Fibroblast of lung (primary cell): ENCODE results near the gene EYS. TPM values are rescaled to one million over a fixed set of nuclear protein-coding genes. Genes with fewer than 3 reads are reported as not detected.

Experiments used
- DNase-seq, 2 donors: peaks; one replicate each; pipeline versions ENCODE4 v3.0.0 to v3.0.0-alpha.2; 2010; ENCODE audit warnings: low read depth in 2 of 2
- H2AFZ ChIP-seq: 2 replicates; pipeline ENCODE4 v1.5.1; 2012; ENCODE audit warnings: low read length, control low read depth, inconsistent platforms
- H3K27ac ChIP-seq: 2 replicates; pipeline ENCODE4 v1.5.1; 2011; ENCODE audit warnings: low read length, control low read depth; ENCODE audit not compliant: insufficient read depth
- H3K27me3 ChIP-seq: 2 replicates; pipeline ENCODE4 v1.5.1; 2011; ENCODE audit warnings: mild to moderate bottlenecking, low read length; ENCODE audit not compliant: control insufficient read depth, insufficient read depth
- H3K36me3 ChIP-seq: 2 replicates; pipeline ENCODE4 v1.5.1; 2011; ENCODE audit warnings: low read length; ENCODE audit not compliant: control insufficient read depth, insufficient read depth
- H3K4me1 ChIP-seq: 2 replicates; pipeline ENCODE4 v1.5.1; 2011; ENCODE audit warnings: low read length; ENCODE audit not compliant: control insufficient read depth, insufficient read depth; ENCODE audit errors: extremely low read depth
- H3K4me2 ChIP-seq: 2 replicates; pipeline ENCODE4 v1.5.1; 2011; ENCODE audit warnings: low read length, control low read depth; ENCODE audit not compliant: insufficient read depth; ENCODE audit errors: extremely low read depth
- H3K4me3 ChIP-seq, 4 experiments: fragments of 200-600 bp in 1 of 4; sonication (generic) in 1 of 4; replicated peaks in 1 of 4; 2 replicates each; pipeline ENCODE4 v1.5.1; 2011 to 2016; ENCODE audit warnings: low read length in 4 of 4, low read depth in 3 of 4, mild to moderate bottlenecking in 3 of 4, control low read depth in 2 of 4, inconsistent platforms in 1 of 4, mixed read lengths in 1 of 4; ENCODE audit not compliant: insufficient read depth in 1 of 4; ENCODE audit errors: control extremely low read depth in 1 of 4
- H3K79me2 ChIP-seq: 2 replicates; pipeline ENCODE4 v1.5.1; 2012; ENCODE audit warnings: mild to moderate bottlenecking, low read length, inconsistent platforms; ENCODE audit not compliant: control insufficient read depth, insufficient read depth
- H3K9ac ChIP-seq: 2 replicates; pipeline ENCODE4 v1.5.1; 2011; ENCODE audit warnings: mild to moderate bottlenecking, low read length, control low read depth; ENCODE audit not compliant: insufficient read depth
- H3K9me3 ChIP-seq: 2 replicates; pipeline ENCODE4 v1.5.1; 2012; ENCODE audit warnings: low read depth, low read length; ENCODE audit not compliant: control insufficient read depth, insufficient read depth
- H4K20me1 ChIP-seq: 2 replicates; pipeline ENCODE4 v1.5.1; 2011; ENCODE audit warnings: low read length; ENCODE audit not compliant: control insufficient read depth, insufficient read depth; ENCODE audit errors: extremely low read depth
- CTCF ChIP-seq, 2 donors: IDR thresholded peaks in 1 of 2; conservative IDR thresholded peaks in 1 of 2; 1 replicate in 1 of 2; 2 replicates in 1 of 2; pipeline ENCODE4 v1.5.1; 2011 to 2012; ENCODE audit warnings: low read length in 2 of 2, control low read depth in 1 of 2, inconsistent platforms in 1 of 2, low read depth in 1 of 2, mild to moderate bottlenecking in 1 of 2
- EZH2 ChIP-seq: IDR thresholded peaks from 2 replicates; pipeline ENCODE4 v1.5.1; 2012; ENCODE audit warnings: low read length, control low read depth, mild to moderate bottlenecking; ENCODE audit errors: missing control alignments
- polyA plus RNA-seq, 2 donors: library from polyadenylated mRNA; depleted of rRNA in 1 of 2; stranded (reverse) in 1 of 2; unstranded in 1 of 2; fragments of >200 nt; gene quantifications; 2 replicates each; pipeline ENCODE4 v1.2.1, GENCODE V29; 2011 to 2012; ENCODE audit warnings: missing spikeins in 1 of 2
- total RNA-seq: library from RNA; depleted of rRNA; stranded (reverse); fragments of >200 nt; gene quantifications from 2 replicates; pipeline ENCODE4 v1.2.1, GENCODE V29; 2014

The EYS gene
- total and polyA plus RNA-seq, 2 donors (not counting 1 experiment from before 2014, with no cell fraction given) = under 0.01 TPM; not detected in 1

- no peak overlapping the region for H3K4me2 ChIP-seq
- H3K9ac ChIP-seq = no peak overlapping the region
- no peak overlapping the region for H3K4me3 ChIP-seq
- no peaks in the 10 kb centered on the region for H4K20me1 ChIP-seq
- no peak overlapping the region for H2AFZ ChIP-seq
- DNase-seq = no peak
- no peaks in the 10 kb centered on the region for H3K27me3 ChIP-seq
- no peaks in the 10 kb centered on the region for H3K79me2 ChIP-seq
- no peak overlapping the region for H3K27ac ChIP-seq
- H3K36me3 ChIP-seq = no peaks in the 10 kb centered on the region
- TF ChIP-seq CTCF (conservative IDR thresholded peaks at IDR 0.05 in 1 of 2, IDR thresholded peaks at IDR 0.05 in 1 of 2; ENCODE audit: low read depth in 1 of 2, low read length in 2 of 2) (no peak), EZH2 (no peak)
- no peaks in the 10 kb centered on the region for H3K4me1 ChIP-seq
- no peaks in the 10 kb centered on the region for H3K9me3 ChIP-seq
Measured at GRCh38 chr6:64270083-64270482, 1436.9 kb downstream of the EYS start.

GRCh38 chr6:64266351-64266821 lies 1440.6 kb downstream of the EYS start:
- H3K4me2 ChIP-seq = no peak overlapping the region
- H3K36me3 ChIP-seq = no peaks in the 10 kb centered on the region
- H3K79me2 ChIP-seq = no peaks in the 10 kb centered on the region
- H3K27ac ChIP-seq = no peak overlapping the region
- no peaks in the 10 kb centered on the region for H3K4me1 ChIP-seq
- no peak overlapping the region for H3K9ac ChIP-seq
- H4K20me1 ChIP-seq = no peaks in the 10 kb centered on the region
- H2AFZ ChIP-seq = no peak overlapping the region
- TF ChIP-seq EZH2 = no peak
- TF ChIP-seq CTCF (conservative IDR thresholded peaks at IDR 0.05 in 1 of 2, IDR thresholded peaks at IDR 0.05 in 1 of 2; ENCODE audit: low read depth in 1 of 2, low read length in 2 of 2) = no peak
- no peak overlapping the region for H3K4me3 ChIP-seq
- no peaks in the 10 kb centered on the region for H3K27me3 ChIP-seq
- no peak for DNase-seq
- no peaks in the 10 kb centered on the region for H3K9me3 ChIP-seq

- Histone ChIP-seq H3K4me3 (no peak overlapping the region), H3K36me3 (no peaks in the 10 kb centered on the region), H3K79me2 (no peaks in the 10 kb centered on the region), H3K27me3 (no peaks in the 10 kb centered on the region), H3K9me3 (no peaks in the 10 kb centered on the region), H3K9ac (no peak overlapping the region), H3K27ac (no peak overlapping the region), H4K20me1 (no peaks in the 10 kb centered on the region), H3K4me2 (no peak overlapping the region), H2AFZ (no peak overlapping the region), H3K4me1 (no peaks in the 10 kb centered on the region)
- no peak for TF ChIP-seq CTCF (conservative IDR thresholded peaks at IDR 0.05 in 1 of 2, IDR thresholded peaks at IDR 0.05 in 1 of 2; ENCODE audit: low read depth in 1 of 2, low read length in 2 of 2)
- TF ChIP-seq EZH2 = no peak
- no peak for DNase-seq
Measured at GRCh38 chr6:64263778-64264177, 1443.2 kb downstream of the EYS start.
